ENCODE results near the gene AMMECR1L. TPM values are rescaled to one million over a fixed set of nuclear protein-coding genes. Genes with fewer than 3 reads are reported as not detected.
"Not testable (repeated sequence)": the region's sequence is repeated elsewhere in the genome, so short reads cannot be mapped to it uniquely, and the experiment has no call there.

Gene AMMECR1L
- polyA plus RNA-seq, 2 of the 4 experiments (the other 2 are of a cell fraction): 15.6 to 23.0 TPM

- ATAC-seq (peak; percentile 57 to 71; a peak in 5 of 6 replicates), FAIRE-seq (no peak), DNase-seq (ENCODE audit: low read depth in 1 of 2, low spot score in 1 of 2) (peak in 1 of 2 experiments; percentile 29)
- no peak overlapping the region for H3K27ac ChIP-seq
- POLR2A ChIA-PET: no interaction called here
- H3K9me3 ChIP-seq: no peaks in the 10 kb centered on the region
- WGBS (ENCODE audit: missing lambda C conversion rate): 48% methylated on average over 5 of the region's 6 CpGs
- TF ChIP-seq KDM5A (IDR thresholded peaks at IDR 0.05) (no peak), RAD21 (conservative IDR thresholded peaks at IDR 0.05 in 1 of 2, IDR thresholded peaks at IDR 0.05 in 1 of 2) (no peak), FOSL2 (IDR thresholded peaks at IDR 0.05) (no peak), FOSL2 (CRISPR knock-in tag; IDR thresholded peaks at IDR 0.05) (no peak), POLR2A (IDR thresholded peaks at IDR 0.05; ENCODE audit: low read length) (no peak), NR3C1 (IDR thresholded peaks at IDR 0.05) (no peak), HEYL (CRISPR knock-in tag; IDR thresholded peaks at IDR 0.05) (no peak), FOXS1 (CRISPR knock-in tag; IDR thresholded peaks at IDR 0.05) (no peak), NFE2L2 (conservative IDR thresholded peaks at IDR 0.05; ENCODE audit: low read length) (no peak), HOXA7 (CRISPR knock-in tag; IDR thresholded peaks at IDR 0.05) (no peak), HMGXB4 (CRISPR knock-in tag; IDR thresholded peaks at IDR 0.05; ENCODE audit: borderline replicate concordance) (no peak), GATA3 (IDR thresholded peaks at IDR 0.05; ENCODE audit: borderline replicate concordance) (no peak), HDAC2 (IDR thresholded peaks at IDR 0.05) (no peak), HOXB5 (CRISPR knock-in tag; IDR thresholded peaks at IDR 0.05) (no peak), KDM1A (IDR thresholded peaks at IDR 0.05; ENCODE audit: low read depth) (no peak), RNF2 (IDR thresholded peaks at IDR 0.05; ENCODE audit: borderline replicate concordance, low read depth) (no peak), BHLHE40 (IDR thresholded peaks at IDR 0.05; ENCODE audit: low read depth, low read length) (no peak), RCOR1 (IDR thresholded peaks at IDR 0.05; ENCODE audit: low read depth, low read length) (no peak)
- TF ChIP-seq, protein P1, sequence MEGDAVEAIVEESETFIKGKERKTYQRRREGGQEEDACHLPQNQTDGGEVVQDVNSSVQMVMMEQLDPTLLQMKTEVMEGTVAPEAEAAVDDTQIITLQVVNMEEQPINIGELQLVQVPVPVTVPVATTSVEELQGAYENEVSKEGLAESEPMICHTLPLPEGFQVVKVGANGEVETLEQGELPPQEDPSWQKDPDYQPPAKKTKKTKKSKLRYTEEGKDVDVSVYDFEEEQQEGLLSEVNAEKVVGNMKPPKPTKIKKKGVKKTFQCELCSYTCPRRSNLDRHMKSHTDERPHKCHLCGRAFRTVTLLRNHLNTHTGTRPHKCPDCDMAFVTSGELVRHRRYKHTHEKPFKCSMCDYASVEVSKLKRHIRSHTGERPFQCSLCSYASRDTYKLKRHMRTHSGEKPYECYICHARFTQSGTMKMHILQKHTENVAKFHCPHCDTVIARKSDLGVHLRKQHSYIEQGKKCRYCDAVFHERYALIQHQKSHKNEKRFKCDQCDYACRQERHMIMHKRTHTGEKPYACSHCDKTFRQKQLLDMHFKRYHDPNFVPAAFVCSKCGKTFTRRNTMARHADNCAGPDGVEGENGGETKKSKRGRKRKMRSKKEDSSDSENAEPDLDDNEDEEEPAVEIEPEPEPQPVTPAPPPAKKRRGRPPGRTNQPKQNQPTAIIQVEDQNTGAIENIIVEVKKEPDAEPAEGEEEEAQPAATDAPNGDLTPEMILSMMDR (IDR thresholded peaks at IDR 0.05): no peak
- TF ChIP-seq, protein P2, sequence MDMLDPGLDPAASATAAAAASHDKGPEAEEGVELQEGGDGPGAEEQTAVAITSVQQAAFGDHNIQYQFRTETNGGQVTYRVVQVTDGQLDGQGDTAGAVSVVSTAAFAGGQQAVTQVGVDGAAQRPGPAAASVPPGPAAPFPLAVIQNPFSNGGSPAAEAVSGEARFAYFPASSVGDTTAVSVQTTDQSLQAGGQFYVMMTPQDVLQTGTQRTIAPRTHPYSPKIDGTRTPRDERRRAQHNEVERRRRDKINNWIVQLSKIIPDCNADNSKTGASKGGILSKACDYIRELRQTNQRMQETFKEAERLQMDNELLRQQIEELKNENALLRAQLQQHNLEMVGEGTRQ (IDR thresholded peaks at IDR 0.05): no peak
- H3K4me1 ChIP-seq: peaks cover 11% of the 10 kb centered on the region; the same call in 2 of the 3 replicates
- no peak overlapping the region for H3K4me2 ChIP-seq
- CTCF ChIA-PET: interaction anchor here (1.3 kb wide), 2 partner anchors 10 to 16 kb away, joined by 4 to 8 read pairs; no protein-coding TSS in a partner anchor
- no peak overlapping the region for H3K4me3 ChIP-seq
These were observed 23.3 kb upstream of the AMMECR1L start for GRCh38 chr2:127909019-127909418.

GRCh38 chr2:127907733-127908400 is 22.1 kb upstream of the AMMECR1L start:
- H3K4me3 ChIP-seq; H3K27ac ChIP-seq; FAIRE-seq; POLR2A ChIA-PET; DNase-seq (ENCODE audit: low read depth in 1 of 2, low spot score in 1 of 2); H3K4me1 ChIP-seq; ATAC-seq; H3K4me2 ChIP-seq; H3K9me3 ChIP-seq: not testable (repeated sequence)
- CTCF ChIA-PET: interaction anchor here (0.8 to 1.3 kb wide), 2 partner anchors 11 to 18 kb away, joined by 3 to 4 read pairs; no protein-coding TSS in a partner anchor
- WGBS (ENCODE audit: missing lambda C conversion rate): 85% methylated on average over 12 of the region's 12 CpGs
